GM21717 (cell line): ENCODE results near the gene ARHGAP32.
"Not testable (repeated sequence)": the region's sequence is repeated elsewhere in the genome, so short reads cannot be mapped to it uniquely, and the experiment has no call there.

Source experiments
- ATAC-seq: cut with Tn5 transposase; IDR thresholded peaks from one replicate; pipeline ENCODE4 v1.9.1; 2021; ENCODE audit warnings: mild to moderate bottlenecking, moderate library complexity; ENCODE audit not compliant: unreplicated experiment

Gene ARHGAP32

GRCh38 chr11:129041611-129042018 lies 150.5 kb downstream of the ARHGAP32 start:
- no peak for ATAC-seq

DNA sequence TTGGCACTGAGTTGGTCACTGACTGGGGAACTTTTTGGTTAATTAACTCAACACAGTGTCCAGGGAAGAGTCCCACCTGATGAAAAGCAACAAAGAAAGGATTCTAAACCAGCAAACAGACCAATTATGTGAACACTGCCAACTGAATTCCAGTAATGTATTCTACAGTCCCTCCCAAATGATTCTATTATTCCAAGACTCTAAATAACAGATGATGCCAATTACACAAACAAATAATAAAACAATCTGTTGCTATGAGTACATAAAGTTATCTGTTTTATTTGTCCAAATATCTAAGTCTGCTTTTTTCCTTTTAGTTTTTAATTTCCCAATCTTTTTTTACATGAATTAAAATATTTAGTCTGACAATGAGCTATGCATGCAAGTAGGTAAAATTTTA lies 151.2 kb downstream of the ARHGAP32 start:
- ATAC-seq, result no peak

GRCh38 chr11:129035244-129035643 lies 156.9 kb downstream of the ARHGAP32 start:
- ATAC-seq, result no peak

GRCh38 chr11:129034001-129034400 lies 158.1 kb downstream of the ARHGAP32 start:
- no peak for ATAC-seq

GRCh38 chr11:129023968-129024676 lies 168.0 kb downstream of the ARHGAP32 start:
- no peak for ATAC-seq

DNA sequence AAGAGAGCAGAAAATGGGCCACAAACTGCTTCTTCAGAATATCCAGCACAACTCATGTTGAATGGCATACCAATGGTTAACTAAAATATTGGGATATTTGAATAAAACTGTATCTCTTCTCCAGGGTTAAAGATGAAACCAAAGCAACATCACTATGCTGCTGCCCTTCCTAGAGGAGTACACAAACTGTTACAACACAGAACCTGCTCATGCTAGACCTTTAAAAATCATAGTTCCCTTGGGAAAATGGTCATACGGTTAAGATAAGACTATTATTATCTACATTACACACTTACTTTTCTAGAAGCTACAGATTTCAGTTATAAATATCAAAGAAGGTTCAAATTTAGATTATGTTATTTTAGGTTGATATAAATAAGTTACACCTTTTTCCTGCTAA lies 170.8 kb downstream of the ARHGAP32 start:
- ATAC-seq, result no peak

- ATAC-seq, result no peak
Observed at GRCh38 chr11:129018991-129019390, 173.1 kb downstream of the ARHGAP32 start.

GRCh38 chr11:129018126-129018525 lies 174.0 kb downstream of the ARHGAP32 start:
- ATAC-seq, result no peak

DNA sequence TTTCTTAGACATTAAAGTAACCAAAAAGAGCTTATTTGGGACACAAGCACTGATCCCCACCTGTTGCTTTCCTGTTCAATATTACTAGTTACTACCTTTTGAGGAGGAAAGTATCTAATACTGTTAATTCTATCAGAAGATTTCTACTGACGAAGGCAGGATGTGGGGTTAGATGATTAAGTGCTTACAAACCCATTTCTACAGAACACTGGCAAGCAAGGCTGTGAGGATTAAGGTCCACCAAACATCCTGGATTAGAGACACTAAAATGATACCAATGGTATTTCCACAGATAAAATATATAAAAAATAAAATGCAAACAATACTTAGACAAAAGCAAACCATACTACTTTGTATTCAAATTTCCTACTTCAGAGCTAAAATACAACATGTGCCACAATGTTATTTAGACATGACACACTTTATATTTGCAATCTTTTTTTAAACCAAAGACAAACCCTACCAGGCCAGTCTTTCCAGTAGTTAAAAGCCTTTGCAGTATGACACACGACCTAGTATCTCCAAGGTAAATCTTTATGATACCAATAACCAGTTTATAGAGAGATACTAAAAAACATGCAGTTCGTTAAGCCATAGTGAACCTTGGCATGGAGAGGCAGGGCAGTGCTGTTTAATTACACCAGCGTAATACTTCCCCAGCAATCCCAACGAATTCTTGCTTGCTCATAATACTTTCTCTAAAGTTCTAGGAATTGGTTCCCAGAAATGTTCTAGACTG lies 178.2 kb downstream of the ARHGAP32 start:
- no peak for ATAC-seq

DNA sequence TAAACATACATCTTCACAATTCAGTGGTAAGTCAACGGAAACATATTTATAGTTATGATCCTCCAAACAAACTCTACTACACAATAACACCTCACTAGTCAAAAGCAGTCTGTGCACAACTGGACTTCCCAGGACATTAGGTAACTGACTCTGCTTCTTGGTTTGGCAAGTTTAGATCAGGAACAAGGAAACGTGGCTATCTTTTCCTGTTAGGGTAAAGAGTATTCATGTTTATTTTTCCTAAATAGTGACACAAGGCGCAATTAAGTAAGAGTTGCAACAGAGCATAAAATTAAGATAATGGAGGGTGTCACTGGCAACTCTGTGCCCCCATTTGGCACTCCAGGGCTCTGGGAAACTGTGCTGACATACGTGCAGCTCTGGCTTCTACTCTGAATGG lies 179.2 kb downstream of the ARHGAP32 start:
- no peak for ATAC-seq

DNA sequence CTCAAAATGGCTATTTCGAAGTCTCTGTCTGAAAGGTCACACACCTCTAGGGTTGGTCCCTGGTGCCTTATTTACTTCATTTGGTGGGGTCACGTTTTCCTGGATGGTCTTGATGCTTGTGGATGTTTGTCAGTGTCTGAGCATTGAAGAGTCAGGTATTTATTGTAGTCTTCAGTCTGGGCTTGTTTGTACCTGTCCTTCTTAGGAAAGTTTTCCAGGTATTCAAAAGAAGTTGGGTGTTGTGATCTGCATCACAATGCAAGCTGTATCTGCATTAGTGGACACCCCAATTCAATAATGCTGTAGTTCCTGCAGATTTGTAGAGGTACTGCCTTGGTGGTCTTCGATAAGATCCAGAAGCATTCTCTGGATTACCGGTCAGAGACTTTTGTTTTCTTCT lies 186.0 kb downstream of the ARHGAP32 start:
- no peak for ATAC-seq

GRCh38 chr11:128999165-128999564 lies 193.0 kb downstream of the ARHGAP32 start:
- ATAC-seq, result not testable (repeated sequence)

- no peak for ATAC-seq
Observed at GRCh38 chr11:128988242-128988970, 203.7 kb downstream of the ARHGAP32 start.

DNA sequence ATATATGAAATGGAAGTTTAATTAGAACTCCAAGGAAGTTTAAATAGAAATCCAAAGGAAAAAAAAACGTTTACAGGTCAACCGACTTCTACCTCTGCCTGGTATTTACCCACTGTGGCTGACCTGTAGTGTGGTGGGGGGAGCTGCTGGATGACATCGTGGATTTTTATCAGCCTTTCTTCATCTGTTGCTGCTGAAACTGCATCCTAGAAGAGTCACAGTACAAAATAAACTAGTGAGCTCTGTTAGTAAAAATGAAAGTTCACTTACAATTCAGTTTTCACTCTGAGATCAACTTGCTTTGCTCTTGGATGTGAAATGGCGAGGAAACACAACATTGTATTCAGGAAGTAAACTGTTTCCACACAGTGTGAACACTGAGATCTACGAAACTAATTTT lies 206.2 kb downstream of the ARHGAP32 start:
- no peak for ATAC-seq

DNA sequence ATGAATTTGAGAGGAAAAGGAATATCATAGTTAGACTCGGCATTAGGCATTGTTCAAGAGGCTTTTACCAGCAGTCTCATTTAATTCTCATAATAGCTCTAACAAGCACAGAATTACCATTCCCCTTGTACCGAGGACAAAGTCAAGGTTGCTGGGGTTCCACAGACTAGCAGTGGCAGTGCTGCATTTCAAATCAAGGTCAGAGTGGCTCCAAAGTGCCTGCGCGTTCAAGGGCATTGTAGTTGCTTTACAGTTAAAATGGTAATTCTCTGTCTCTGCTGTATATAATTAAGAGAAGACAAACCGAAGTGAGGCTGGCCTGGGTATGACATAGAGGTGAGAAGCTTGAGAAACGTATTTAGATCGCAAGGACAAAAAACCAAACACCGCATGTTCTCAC lies 209.1 kb downstream of the ARHGAP32 start:
- no peak for ATAC-seq

- ATAC-seq, result no peak
Observed at GRCh38 chr11:128981254-128981653, 210.9 kb downstream of the ARHGAP32 start.

- no peak for ATAC-seq
Observed at GRCh38 chr11:128970598-128971190, 221.4 kb downstream of the ARHGAP32 start.

- ATAC-seq, result no peak
Observed at GRCh38 chr11:128968916-128969315, 223.2 kb downstream of the ARHGAP32 start.

DNA sequence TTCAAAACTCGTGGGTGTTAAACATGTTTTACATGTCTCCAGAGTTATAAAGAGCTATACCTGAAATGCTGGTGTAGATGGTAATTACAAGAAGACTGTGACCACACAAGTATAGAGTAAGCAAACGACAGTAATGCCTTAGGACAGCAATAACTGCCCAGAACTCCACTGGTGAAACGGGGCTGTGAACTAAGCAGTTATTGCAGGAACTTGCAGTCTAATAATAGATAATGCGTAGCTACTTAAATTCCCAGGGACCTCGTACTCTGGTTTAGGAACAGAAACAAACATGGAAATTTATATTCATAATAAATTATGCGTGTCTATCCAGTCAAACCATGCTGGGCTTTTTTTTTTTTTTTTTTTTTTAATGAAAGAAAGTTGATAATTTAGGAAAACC lies 224.5 kb downstream of the ARHGAP32 start:
- ATAC-seq, result no peak

DNA sequence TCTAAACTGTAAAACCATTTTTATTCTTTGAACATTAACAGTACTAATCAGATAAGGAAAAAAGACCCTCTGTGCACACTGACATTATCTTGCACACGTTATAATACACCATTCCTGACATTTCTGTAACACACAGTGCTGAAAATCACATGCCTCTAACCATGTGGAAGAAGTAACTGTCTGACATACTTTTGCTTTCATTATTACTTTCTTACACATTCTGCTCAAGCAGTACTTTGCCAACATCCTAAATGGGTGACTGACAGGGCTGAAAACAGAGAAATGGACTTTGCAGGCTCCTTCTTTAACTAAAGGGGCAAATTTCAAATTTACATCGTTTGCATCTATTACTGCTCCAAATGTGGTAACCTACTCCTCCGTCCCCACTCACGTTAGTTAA lies 226.6 kb downstream of the ARHGAP32 start:
- ATAC-seq, result peak; percentile 98

- ATAC-seq, result no peak
Observed at GRCh38 chr11:128964463-128964930, 227.6 kb downstream of the ARHGAP32 start.
